ENCODE measurements around the gene RETREG1. TPM values are rescaled to one million over a fixed set of nuclear protein-coding genes. Genes with fewer than 3 reads are reported as not detected.

Gene RETREG1
- total and polyA plus RNA-seq, 2 experiments from 2014 or later: 2.3 to 3.6 TPM

DNA sequence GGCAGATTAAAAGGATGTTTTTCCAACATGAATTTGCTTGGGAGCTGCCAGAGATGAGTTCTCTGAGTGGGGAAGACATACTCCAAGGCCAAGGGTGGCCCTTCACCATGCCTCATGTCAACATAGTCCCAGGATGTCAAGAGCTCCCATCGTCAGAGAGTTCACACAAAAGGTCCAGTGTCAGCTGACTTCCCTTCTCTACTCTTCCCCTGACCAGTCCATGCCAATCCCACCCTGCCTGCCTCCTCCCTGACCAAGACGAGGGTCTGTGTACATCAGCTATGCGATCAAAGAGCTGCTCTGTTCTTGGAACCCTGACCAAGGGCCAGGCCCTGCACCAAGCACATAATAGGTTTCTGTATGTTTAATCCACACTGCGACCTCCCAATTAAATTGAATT lies 80.0 kb downstream of the RETREG1 start:
- TF ChIP-seq, protein P1, sequence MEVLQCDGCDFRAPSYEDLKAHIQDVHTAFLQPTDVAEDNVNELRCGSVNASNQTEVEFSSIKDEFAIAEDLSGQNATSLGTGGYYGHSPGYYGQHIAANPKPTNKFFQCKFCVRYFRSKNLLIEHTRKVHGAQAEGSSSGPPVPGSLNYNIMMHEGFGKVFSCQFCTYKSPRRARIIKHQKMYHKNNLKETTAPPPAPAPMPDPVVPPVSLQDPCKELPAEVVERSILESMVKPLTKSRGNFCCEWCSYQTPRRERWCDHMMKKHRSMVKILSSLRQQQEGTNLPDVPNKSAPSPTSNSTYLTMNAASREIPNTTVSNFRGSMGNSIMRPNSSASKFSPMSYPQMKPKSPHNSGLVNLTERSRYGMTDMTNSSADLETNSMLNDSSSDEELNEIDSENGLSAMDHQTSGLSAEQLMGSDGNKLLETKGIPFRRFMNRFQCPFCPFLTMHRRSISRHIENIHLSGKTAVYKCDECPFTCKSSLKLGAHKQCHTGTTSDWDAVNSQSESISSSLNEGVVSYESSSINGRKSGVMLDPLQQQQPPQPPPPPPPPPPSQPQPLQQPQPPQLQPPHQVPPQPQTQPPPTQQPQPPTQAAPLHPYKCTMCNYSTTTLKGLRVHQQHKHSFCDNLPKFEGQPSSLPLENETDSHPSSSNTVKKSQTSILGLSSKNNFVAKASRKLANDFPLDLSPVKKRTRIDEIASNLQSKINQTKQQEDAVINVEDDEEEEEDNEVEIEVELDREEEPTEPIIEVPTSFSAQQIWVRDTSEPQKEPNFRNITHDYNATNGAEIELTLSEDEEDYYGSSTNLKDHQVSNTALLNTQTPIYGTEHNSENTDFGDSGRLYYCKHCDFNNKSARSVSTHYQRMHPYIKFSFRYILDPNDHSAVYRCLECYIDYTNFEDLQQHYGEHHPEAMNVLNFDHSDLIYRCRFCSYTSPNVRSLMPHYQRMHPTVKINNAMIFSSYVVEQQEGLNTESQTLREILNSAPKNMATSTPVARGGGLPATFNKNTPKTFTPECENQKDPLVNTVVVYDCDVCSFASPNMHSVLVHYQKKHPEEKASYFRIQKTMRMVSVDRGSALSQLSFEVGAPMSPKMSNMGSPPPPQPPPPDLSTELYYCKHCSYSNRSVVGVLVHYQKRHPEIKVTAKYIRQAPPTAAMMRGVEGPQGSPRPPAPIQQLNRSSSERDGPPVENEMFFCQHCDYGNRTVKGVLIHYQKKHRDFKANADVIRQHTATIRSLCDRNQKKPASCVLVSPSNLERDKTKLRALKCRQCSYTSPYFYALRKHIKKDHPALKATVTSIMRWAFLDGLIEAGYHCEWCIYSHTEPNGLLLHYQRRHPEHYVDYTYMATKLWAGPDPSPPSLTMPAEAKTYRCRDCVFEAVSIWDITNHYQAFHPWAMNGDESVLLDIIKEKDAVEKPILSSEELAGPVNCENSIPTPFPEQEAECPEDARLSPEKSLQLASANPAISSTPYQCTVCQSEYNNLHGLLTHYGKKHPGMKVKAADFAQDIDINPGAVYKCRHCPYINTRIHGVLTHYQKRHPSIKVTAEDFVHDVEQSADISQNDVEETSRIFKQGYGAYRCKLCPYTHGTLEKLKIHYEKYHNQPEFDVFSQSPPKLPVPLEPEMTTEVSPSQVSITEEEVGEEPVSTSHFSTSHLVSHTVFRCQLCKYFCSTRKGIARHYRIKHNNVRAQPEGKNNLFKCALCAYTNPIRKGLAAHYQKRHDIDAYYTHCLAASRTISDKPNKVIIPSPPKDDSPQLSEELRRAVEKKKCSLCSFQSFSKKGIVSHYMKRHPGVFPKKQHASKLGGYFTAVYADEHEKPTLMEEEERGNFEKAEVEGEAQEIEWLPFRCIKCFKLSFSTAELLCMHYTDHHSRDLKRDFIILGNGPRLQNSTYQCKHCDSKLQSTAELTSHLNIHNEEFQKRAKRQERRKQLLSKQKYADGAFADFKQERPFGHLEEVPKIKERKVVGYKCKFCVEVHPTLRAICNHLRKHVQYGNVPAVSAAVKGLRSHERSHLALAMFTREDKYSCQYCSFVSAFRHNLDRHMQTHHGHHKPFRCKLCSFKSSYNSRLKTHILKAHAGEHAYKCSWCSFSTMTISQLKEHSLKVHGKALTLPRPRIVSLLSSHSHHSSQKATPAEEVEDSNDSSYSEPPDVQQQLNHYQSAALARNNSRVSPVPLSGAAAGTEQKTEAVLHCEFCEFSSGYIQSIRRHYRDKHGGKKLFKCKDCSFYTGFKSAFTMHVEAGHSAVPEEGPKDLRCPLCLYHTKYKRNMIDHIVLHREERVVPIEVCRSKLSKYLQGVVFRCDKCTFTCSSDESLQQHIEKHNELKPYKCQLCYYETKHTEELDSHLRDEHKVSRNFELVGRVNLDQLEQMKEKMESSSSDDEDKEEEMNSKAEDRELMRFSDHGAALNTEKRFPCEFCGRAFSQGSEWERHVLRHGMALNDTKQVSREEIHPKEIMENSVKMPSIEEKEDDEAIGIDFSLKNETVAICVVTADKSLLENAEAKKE (CRISPR knock-in tag; IDR thresholded peaks at IDR 0.05): no peak
- no peak for TF ChIP-seq ETS1 (IDR thresholded peaks at IDR 0.05)
- no peak for TF ChIP-seq ZNF331 (CRISPR knock-in tag; IDR thresholded peaks at IDR 0.05; ENCODE audit: low read depth)
- no peak for TF ChIP-seq JUNB (IDR thresholded peaks at IDR 0.05; ENCODE audit: unreplicated experiment)
- no peak for TF ChIP-seq ZNF114 (CRISPR knock-in tag; IDR thresholded peaks at IDR 0.05)
- no peak for TF ChIP-seq CREB1 (CRISPR knock-in tag; IDR thresholded peaks at IDR 0.05; ENCODE audit: low read depth)
- H3F3A ChIP-seq (replicated peaks; ENCODE audit: low read depth): no peaks in the 10 kb centered on the region
- H3K27me3 ChIP-seq (ENCODE audit: insufficient read depth): no peaks in the 10 kb centered on the region
- no peaks in the 10 kb centered on the region for H3K4me1 ChIP-seq (ENCODE audit: insufficient read depth)
- ATAC-seq: no peak
- H2AFZ ChIP-seq: no peak overlapping the region
- Mint-ChIP-seq H3K27me3 (ENCODE audit: insufficient read depth, low read depth, poor library complexity) (peaks cover 9% of the 10 kb centered on the region), H3K4me1 (no peaks in the 10 kb centered on the region), H3K4me3 (no peak overlapping the region), H3K36me3 (ENCODE audit: low read depth) (no peaks in the 10 kb centered on the region; the same call in 2 of the 3 replicates), H3K9me3 (no peaks in the 10 kb centered on the region; the same call in 2 of the 3 replicates), H3K27ac (no peak overlapping the region)
- no peak for DNase-seq (ENCODE audit: low spot score)
- no peak overlapping the region for H3K27ac ChIP-seq (ENCODE audit: low read depth)
- no peaks in the 10 kb centered on the region for H3K79me2 ChIP-seq (replicated peaks; ENCODE audit: insufficient read depth)
- H3K4me2 ChIP-seq: no peak overlapping the region
- no peaks in the 10 kb centered on the region for H4K20me1 ChIP-seq (replicated peaks; ENCODE audit: insufficient read depth)
- H3K36me3 ChIP-seq (ENCODE audit: insufficient read depth): no peaks in the 10 kb centered on the region
- 0 out of 2 replicates have a peak, but pooled peaks cover 2% of the 10 kb centered on the region for H3K9me2 ChIP-seq (ENCODE audit: insufficient read depth)
- no peak overlapping the region for H3K4me3 ChIP-seq

All from GM23338 (cell line).